Medulla oblongata (tissue), 1 donor: ENCODE measurements around the gene NPY.

Source experiments
- DNase-seq: peaks from one replicate; pipeline ENCODE4 v3.0.0-alpha.2; 2015; ENCODE audit errors: extremely low spot score

Gene NPY

GRCh38 chr7:24316340-24316739, 32.4 kb downstream of the NPY start:
- DNase-seq = no peak

DNA sequence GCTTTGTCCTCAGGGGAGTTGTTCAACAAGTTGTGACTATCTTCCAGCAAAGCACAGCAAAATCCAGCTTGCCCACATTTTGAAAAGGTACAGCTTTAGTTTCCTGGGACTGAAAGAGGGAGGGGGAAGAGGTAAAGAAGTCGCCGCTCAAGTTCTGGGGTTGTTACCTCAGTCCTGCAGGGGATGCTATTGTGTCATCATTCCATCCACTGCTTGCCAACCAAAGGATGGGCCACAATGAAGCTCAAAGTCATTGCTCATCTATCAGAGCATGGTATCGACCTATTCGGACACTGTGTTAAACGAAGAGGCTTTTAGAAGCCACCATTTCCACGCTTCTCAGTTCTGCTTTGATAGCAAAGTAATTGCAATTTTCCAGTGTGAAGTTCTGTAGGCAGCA, 34.3 kb downstream of the NPY start:
- no peak for DNase-seq

GRCh38 chr7:24319209-24319608, 35.2 kb downstream of the NPY start:
- no peak for DNase-seq

GRCh38 chr7:24323961-24324480, 40.0 kb downstream of the NPY start:
- DNase-seq = no peak

DNA sequence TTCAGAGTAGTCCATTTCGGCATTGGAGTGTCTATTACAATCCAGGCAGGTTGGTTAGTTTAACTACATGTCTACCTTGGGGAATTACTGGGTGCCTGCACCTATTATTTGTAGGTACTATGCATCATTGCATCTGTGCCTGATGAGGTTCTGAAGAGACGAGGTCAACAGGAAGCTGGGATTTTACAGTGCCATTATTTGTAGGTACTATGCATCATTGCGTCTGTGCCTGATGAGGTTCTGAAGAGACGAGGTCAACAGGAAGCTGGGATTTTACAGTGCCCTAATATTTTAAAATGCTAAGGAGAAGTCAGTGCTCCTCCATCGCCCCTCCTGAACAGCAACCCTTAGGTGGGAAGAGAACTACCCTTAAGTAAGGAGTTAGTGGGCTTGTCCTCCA, 41.7 kb downstream of the NPY start:
- DNase-seq = no peak

DNA sequence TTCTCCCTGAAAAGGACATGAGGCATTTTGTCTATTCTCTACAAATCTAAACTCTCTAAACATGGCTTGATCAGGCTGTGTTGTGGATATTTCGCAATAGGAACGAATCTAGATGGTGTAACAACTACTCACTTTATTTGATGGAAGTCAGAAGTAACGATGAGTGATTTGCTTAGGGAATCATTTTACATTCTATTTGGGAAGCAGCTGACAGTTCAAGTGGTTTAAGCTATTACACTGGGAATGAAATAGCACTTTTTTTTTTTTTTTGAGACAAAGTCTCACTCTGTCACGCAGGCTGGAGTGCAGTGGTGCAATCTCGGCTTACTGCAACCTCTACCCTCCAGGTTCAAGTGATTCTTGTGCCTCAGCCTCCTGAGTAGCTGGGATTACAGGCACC, 44.1 kb downstream of the NPY start:
- no peak for DNase-seq

GRCh38 chr7:24328894-24329293, 44.9 kb downstream of the NPY start:
- no peak for DNase-seq

- DNase-seq = no peak
Measured at GRCh38 chr7:24334012-24334411, 50.0 kb downstream of the NPY start.

DNA sequence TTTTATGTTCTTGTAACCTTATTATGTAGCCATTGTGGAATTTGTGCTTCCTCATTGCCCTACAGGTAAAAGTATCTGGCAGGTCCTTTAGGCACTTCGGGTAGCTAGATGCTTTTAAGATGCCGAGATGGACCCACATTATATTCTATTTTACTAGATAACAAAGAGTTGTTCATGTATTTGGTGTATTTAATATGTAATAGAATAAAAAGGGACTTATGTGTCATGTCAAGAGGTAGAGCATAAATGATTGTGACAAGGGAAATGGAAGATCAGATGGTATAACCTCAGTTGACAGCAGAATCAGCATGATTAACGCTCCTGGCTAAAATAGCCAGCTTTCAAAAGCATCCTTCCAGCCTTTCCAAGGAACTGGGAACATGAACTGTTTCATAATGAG, 50.6 kb downstream of the NPY start:
- DNase-seq = peak; percentile 39

DNA sequence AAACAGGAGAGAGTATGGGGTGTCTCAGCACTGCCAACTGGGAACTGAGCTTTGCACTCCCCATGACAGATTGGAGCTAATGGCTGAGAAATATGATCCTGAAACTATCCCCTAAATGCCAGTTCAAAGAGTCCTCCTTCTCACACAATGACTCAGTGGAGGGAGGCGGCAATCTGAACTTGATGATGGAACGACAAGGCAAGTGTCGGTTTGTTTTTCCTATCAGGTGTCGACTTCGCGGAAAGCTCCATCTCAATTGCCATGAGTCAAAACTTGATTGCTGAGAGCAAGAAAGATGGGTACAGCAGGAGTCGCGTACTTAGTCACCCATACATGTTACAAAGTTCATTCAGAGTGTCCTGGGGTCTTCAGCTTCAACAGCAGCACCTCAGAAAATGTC, 52.5 kb downstream of the NPY start:
- no peak for DNase-seq

DNA sequence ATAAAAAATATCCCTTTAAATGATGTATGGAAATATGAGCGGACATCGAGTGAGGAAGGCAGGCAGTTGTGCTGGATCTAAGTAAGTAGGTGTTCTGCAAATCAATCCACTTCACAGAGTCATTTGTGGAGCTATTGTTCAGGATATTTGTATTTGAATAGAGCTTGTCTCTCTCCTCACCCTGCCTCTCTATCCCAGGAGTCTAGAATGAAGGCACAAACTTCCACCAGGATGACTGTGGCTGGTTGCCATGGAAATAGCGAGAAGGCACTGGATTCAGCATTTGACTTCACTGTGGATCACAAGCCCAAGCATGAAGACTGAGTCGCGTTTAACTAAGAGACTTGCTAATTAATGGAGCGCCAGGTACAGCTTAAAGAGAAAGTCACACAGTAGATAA, 53.2 kb downstream of the NPY start:
- peak; percentile 69 for DNase-seq

DNA sequence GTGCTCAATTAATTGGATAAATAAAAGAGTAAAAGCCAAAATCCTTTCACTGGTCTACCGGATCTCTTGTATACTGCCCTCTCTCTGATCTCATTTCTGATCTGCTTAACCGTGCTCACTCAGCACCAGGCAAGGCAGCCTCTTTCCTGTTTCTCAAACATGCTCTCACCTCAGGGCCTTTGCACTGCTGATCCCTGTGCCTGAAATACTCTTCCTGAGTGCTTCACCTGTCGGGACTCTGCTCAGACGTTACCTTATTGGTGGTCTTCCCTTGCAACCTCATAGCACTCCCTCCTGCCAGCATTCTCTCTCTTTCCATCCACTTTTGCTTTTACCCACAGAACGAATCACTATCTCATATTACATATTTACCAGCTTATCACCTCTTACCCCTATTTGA, 55.6 kb downstream of the NPY start:
- DNase-seq = no peak

GRCh38 chr7:24340727-24341126, 56.7 kb downstream of the NPY start:
- no peak for DNase-seq
